ENCODE measurements around the gene ACVRL1.

The ACVRL1 gene

GRCh38 chr12:51914034-51914923 lies 7.0 kb downstream of the ACVRL1 start:
- no peak overlapping the region for H3K4me3 ChIP-seq (ENCODE audit: low read depth, low read length)
- no peak for TF ChIP-seq CTCF (IDR thresholded peaks at IDR 0.05; ENCODE audit: low read depth, low read length, missing control alignments)
- in situ Hi-C loops (cut with HindIII; ENCODE audit: low sequenced_read_pairs): no loop called here
- no peak for DNase-seq (ENCODE audit: low read depth)

- DNase-seq (ENCODE audit: low read depth): no peak
- in situ Hi-C loops (cut with HindIII; ENCODE audit: low sequenced_read_pairs): no loop called here
- no peak overlapping the region for H3K4me3 ChIP-seq (ENCODE audit: low read depth, low read length)
- no peak for TF ChIP-seq CTCF (IDR thresholded peaks at IDR 0.05; ENCODE audit: low read depth, low read length, missing control alignments)
These were observed 7.8 kb downstream of the ACVRL1 start for GRCh38 chr12:51915003-51915625.

- H3K4me3 ChIP-seq (ENCODE audit: low read depth, low read length): no peak overlapping the region
- in situ Hi-C loops (cut with HindIII; ENCODE audit: low sequenced_read_pairs): no loop called here
- no peak for DNase-seq (ENCODE audit: low read depth)
- TF ChIP-seq CTCF (IDR thresholded peaks at IDR 0.05; ENCODE audit: low read depth, low read length, missing control alignments): no peak
These were observed 8.6 kb downstream of the ACVRL1 start for GRCh38 chr12:51915951-51916350.

- no peak overlapping the region for H3K4me3 ChIP-seq (ENCODE audit: low read depth, low read length)
- TF ChIP-seq CTCF (IDR thresholded peaks at IDR 0.05; ENCODE audit: low read depth, low read length, missing control alignments): no peak
- in situ Hi-C loops (cut with HindIII; ENCODE audit: low sequenced_read_pairs): no loop called here
- no peak for DNase-seq (ENCODE audit: low read depth)
These were observed 9.8 kb downstream of the ACVRL1 start for GRCh38 chr12:51917041-51917590.

- H3K4me3 ChIP-seq (ENCODE audit: low read depth, low read length): no peak overlapping the region
- no peak for DNase-seq (ENCODE audit: low read depth)
- in situ Hi-C loops (cut with HindIII; ENCODE audit: low sequenced_read_pairs): no loop called here
- no peak for TF ChIP-seq CTCF (IDR thresholded peaks at IDR 0.05; ENCODE audit: low read depth, low read length, missing control alignments)
These were observed 10.6 kb downstream of the ACVRL1 start for GRCh38 chr12:51917746-51918453.

GRCh38 chr12:51920046-51920445 lies 12.7 kb downstream of the ACVRL1 start:
- TF ChIP-seq CTCF (IDR thresholded peaks at IDR 0.05; ENCODE audit: low read depth, low read length, missing control alignments): no peak
- in situ Hi-C loops (cut with HindIII; ENCODE audit: low sequenced_read_pairs): no loop called here
- no peak overlapping the region for H3K4me3 ChIP-seq (ENCODE audit: low read depth, low read length)
- no peak for DNase-seq (ENCODE audit: low read depth)

Measured in astrocyte of the cerebellum (primary cell).